MM.1S (cell line): ENCODE data around the gene ZG16B.

ENCODE experiments used
- DNase-seq: peaks from one replicate; pipeline ENCODE4 v3.0.0-alpha.2; 2015
- H2AFZ ChIP-seq: fragments of 300-600 bp; sonication (generic); 2 replicates; pipeline ENCODE4 v1.6.0; 2016; ENCODE audit warnings: antibody characterized with exemption, low read length
- H3F3A ChIP-seq: fragments of 300-600 bp; sonication (generic); 2 replicates; pipeline ENCODE4 v1.6.1; 2016; ENCODE audit warnings: mild to moderate bottlenecking, antibody characterized with exemption, low read length, moderate library complexity, mixed read lengths; ENCODE audit not compliant: insufficient read depth
- H3K27ac ChIP-seq: fragments of 300-600 bp; sonication (generic); 2 replicates; pipeline ENCODE4 v1.5.1; 2016; ENCODE audit warnings: mild to moderate bottlenecking, low read length
- H3K27me3 ChIP-seq: fragments of 300-600 bp; sonication (generic); replicated peaks from 2 replicates; pipeline ENCODE4 v1.6.0; 2016; ENCODE audit warnings: low read length; ENCODE audit not compliant: insufficient read depth
- H3K36me3 ChIP-seq: fragments of 300-600 bp; sonication (generic); replicated peaks from 2 replicates; pipeline ENCODE4 v1.6.1; 2016; ENCODE audit warnings: mild to moderate bottlenecking, low read length, mixed read lengths; ENCODE audit not compliant: insufficient read depth
- H3K4me1 ChIP-seq: fragments of 300-600 bp; sonication (generic); 2 replicates; pipeline ENCODE4 v1.6.1; 2016; ENCODE audit warnings: low read length, mixed read lengths
- H3K4me2 ChIP-seq: fragments of 300-600 bp; sonication (generic); 2 replicates; pipeline ENCODE4 v1.6.0; 2016; ENCODE audit warnings: low read depth, low read length
- H3K4me3 ChIP-seq: fragments of 300-600 bp; sonication (generic); 2 replicates; pipeline ENCODE4 v1.5.1; 2016; ENCODE audit warnings: low read length, mixed read lengths
- H3K79me2 ChIP-seq: fragments of 300-600 bp; sonication (generic); 2 replicates; pipeline ENCODE4 v1.6.1; 2016; ENCODE audit warnings: mixed run types, low read length, mixed read lengths
- H3K9ac ChIP-seq: fragments of 300-600 bp; sonication (generic); 2 replicates; pipeline ENCODE4 v1.6.1; 2016; ENCODE audit warnings: low read length, mixed read lengths
- H3K9me2 ChIP-seq: fragments of 300-600 bp; sonication (generic); replicated peaks from 2 replicates; pipeline ENCODE4 v1.6.1; 2016; ENCODE audit warnings: mild to moderate bottlenecking, low read length, mixed read lengths; ENCODE audit not compliant: insufficient read depth
- H3K9me3 ChIP-seq: fragments of 300-600 bp; sonication (generic); replicated peaks from 2 replicates; pipeline ENCODE4 v1.6.1; 2016; ENCODE audit warnings: mild to moderate bottlenecking, low read length, mixed read lengths; ENCODE audit not compliant: insufficient read depth
- H4K20me1 ChIP-seq: fragments of 300-600 bp; sonication (generic); 2 replicates; pipeline ENCODE4 v1.6.1; 2016; ENCODE audit warnings: mild to moderate bottlenecking, low read length, moderate library complexity, mixed read lengths; ENCODE audit not compliant: insufficient read depth
- CTCF ChIP-seq: fragments of 300-600 bp; sonication (generic); IDR thresholded peaks from 2 replicates; pipeline ENCODE4 v1.5.1; 2016; ENCODE audit warnings: antibody characterized with exemption, low read length, mixed read lengths
- EZH2 ChIP-seq: fragments of 300-600 bp; sonication (generic); optimal IDR thresholded peaks from 2 replicates; pipeline ENCODE3; 2017; ENCODE audit warnings: low read depth, mild to moderate bottlenecking, antibody characterized with exemption, low read length, mixed read lengths
- EZH2phosphoT487 ChIP-seq: fragments of 300-600 bp; sonication (generic); IDR thresholded peaks from 2 replicates; pipeline ENCODE4 v1.6.1; 2018; ENCODE audit warnings: antibody characterized with exemption, low read length

The ZG16B gene

GRCh38 chr16:2799859-2800226, 30.3 kb upstream of the ZG16B start:
- no peak for DNase-seq
- no peak overlapping the region for H3K4me2 ChIP-seq
- no peaks in the 10 kb centered on the region for H3K36me3 ChIP-seq

GRCh38 chr16:2803545-2804195, 26.4 kb upstream of the ZG16B start:
- Histone ChIP-seq H3K9me2 (no peaks in the 10 kb centered on the region), H3K27me3 (peaks cover 81% of the 10 kb centered on the region)

More at GRCh38 chr16:2799859-2800226, 30.3 kb upstream of the ZG16B start:
- H3K9me3 ChIP-seq, result no peaks in the 10 kb centered on the region
- no peaks in the 10 kb centered on the region for H4K20me1 ChIP-seq
- H3K27ac ChIP-seq, result no peak overlapping the region
- H3F3A ChIP-seq, result no peaks in the 10 kb centered on the region
- H3K4me1 ChIP-seq, result peaks cover 6% of the 10 kb centered on the region; the same call in 1 of the 2 replicates
- no peak overlapping the region for H2AFZ ChIP-seq
- H3K9ac ChIP-seq, result no peak overlapping the region
- no peaks in the 10 kb centered on the region for H3K79me2 ChIP-seq
- peaks cover 53% of the 10 kb centered on the region for H3K27me3 ChIP-seq
- TF ChIP-seq EZH2 (no peak), CTCF (no peak), EZH2phosphoT487 (no peak)
- H3K9me2 ChIP-seq, result no peaks in the 10 kb centered on the region
- no peak overlapping the region for H3K4me3 ChIP-seq

GRCh38 chr16:2804728-2805127, 25.4 kb upstream of the ZG16B start:
- H3F3A ChIP-seq, result no peaks in the 10 kb centered on the region
- no peak overlapping the region for H3K9ac ChIP-seq
- no peaks in the 10 kb centered on the region for H3K36me3 ChIP-seq
- H3K4me3 ChIP-seq, result no peak overlapping the region
- TF ChIP-seq EZH2phosphoT487, result no peak
- TF ChIP-seq CTCF, result no peak
- TF ChIP-seq EZH2, result no peak
- no peaks in the 10 kb centered on the region for H3K79me2 ChIP-seq
- H3K9me3 ChIP-seq, result no peaks in the 10 kb centered on the region
- H3K4me1 ChIP-seq, result no peaks in the 10 kb centered on the region
- no peaks in the 10 kb centered on the region for H4K20me1 ChIP-seq
- peaks cover 83% of the 10 kb centered on the region for H3K27me3 ChIP-seq
- H3K9me2 ChIP-seq, result no peaks in the 10 kb centered on the region
- no peak overlapping the region for H3K27ac ChIP-seq
- no peak overlapping the region for H2AFZ ChIP-seq
- H3K4me2 ChIP-seq, result no peak overlapping the region
- DNase-seq, result no peak

More at GRCh38 chr16:2803545-2804195, 26.4 kb upstream of the ZG16B start:
- Histone ChIP-seq H3K9me3 (no peaks in the 10 kb centered on the region), H2AFZ (no peak overlapping the region), H3K9ac (no peak overlapping the region), H3F3A (no peaks in the 10 kb centered on the region), H3K36me3 (no peaks in the 10 kb centered on the region), H3K27ac (no peak overlapping the region), H4K20me1 (no peaks in the 10 kb centered on the region), H3K79me2 (no peaks in the 10 kb centered on the region), H3K4me1 (no peaks in the 10 kb centered on the region), H3K4me2 (no peak overlapping the region), H3K4me3 (no peak overlapping the region)
- TF ChIP-seq EZH2phosphoT487, result no peak
- no peak for TF ChIP-seq EZH2
- TF ChIP-seq CTCF, result no peak
- no peak for DNase-seq
